ENCODE data around the gene TMEM212. TPM values are rescaled to one million over a fixed set of nuclear protein-coding genes. Genes with fewer than 3 reads are reported as not detected.

The TMEM212 gene
- total and polyA plus RNA-seq, 2 donors (not counting 1 experiment from before 2014, with no cell fraction given) = not detected

GRCh38 chr3:171822431-171823106 lies 20.6 kb upstream of the TMEM212 start:
- TF ChIP-seq EZH2 (IDR thresholded peaks at IDR 0.05; ENCODE audit: borderline replicate concordance, insufficient read depth, low read depth, low read length, poor library complexity, severe bottlenecking) (no peak), CTCF (IDR thresholded peaks at IDR 0.05) (no peak)
- Mint-ChIP-seq H3K27me3 (peaks cover 3% of the 10 kb centered on the region), H3K4me1 (no peaks in the 10 kb centered on the region), H3K27ac (no peak overlapping the region), H3K9me3 (ENCODE audit: insufficient read depth) (no peaks in the 10 kb centered on the region), H3K4me3 (no peak overlapping the region)
- intact Hi-C loops (cut with micrococcal nuclease) = no loop called here
- Histone ChIP-seq H3K9me3 (ENCODE audit: control extremely low read depth in 1 of 3, control insufficient read depth in 2 of 3, insufficient read depth in 1 of 3, low read length in 2 of 3) (no peaks in the 10 kb centered on the region), H3K4me2 (replicated peaks; ENCODE audit: low read depth, low read length, poor library complexity, severe bottlenecking) (no peak overlapping the region), H3K27ac (ENCODE audit: low read length in 2 of 2) (no peak overlapping the region), H3K36me3 (replicated peaks in 1 of 2; ENCODE audit: control extremely low read depth in 1 of 2, control insufficient read depth in 1 of 2, extremely low read depth in 1 of 2, insufficient read depth in 2 of 2, low read length in 1 of 2) (no peaks in the 10 kb centered on the region), H2AFZ (ENCODE audit: insufficient read depth, low read depth, low read length, poor library complexity, severe bottlenecking) (no peak overlapping the region), H3K4me1 (ENCODE audit: control insufficient read depth in 2 of 2, insufficient read depth in 2 of 2, low read length in 2 of 2) (no peaks in the 10 kb centered on the region), H3K79me2 (ENCODE audit: control insufficient read depth, insufficient read depth, low read length) (no peaks in the 10 kb centered on the region), H3K27me3 (replicated peaks in 1 of 4; ENCODE audit: control extremely low read depth in 1 of 4, control insufficient read depth in 3 of 4, insufficient read depth in 4 of 4, low read length in 3 of 4) (no peaks in the 10 kb centered on the region), H3K9ac (ENCODE audit: low read length) (no peak overlapping the region), H4K20me1 (ENCODE audit: control insufficient read depth, insufficient read depth, low read length, poor library complexity, severe bottlenecking) (no peaks in the 10 kb centered on the region), H3K4me3 (ENCODE audit: control extremely low read depth in 1 of 5, extremely low read depth in 1 of 5, insufficient read depth in 1 of 5, low read depth in 2 of 5, low read length in 4 of 5) (no peak overlapping the region)
- ChIA-PET CTCF (no interaction called here), POLR2A (no interaction called here)
- ATAC-seq (ENCODE audit: low read depth) (no peak), DNase-seq (no peak)
- WGBS (ENCODE audit: insufficient coverage) = 50% methylated on average over 2 of the region's 4 CpGs

GRCh38 chr3:171824116-171824515 lies 19.0 kb upstream of the TMEM212 start:
- DNase-seq (no peak), ATAC-seq (ENCODE audit: low read depth) (no peak)
- no peak for TF ChIP-seq EZH2 (IDR thresholded peaks at IDR 0.05; ENCODE audit: borderline replicate concordance, insufficient read depth, low read depth, low read length, poor library complexity, severe bottlenecking)
- TF ChIP-seq CTCF (IDR thresholded peaks at IDR 0.05) = no peak
- Histone ChIP-seq H4K20me1 (ENCODE audit: control insufficient read depth, insufficient read depth, low read length, poor library complexity, severe bottlenecking) (no peaks in the 10 kb centered on the region), H3K4me2 (replicated peaks; ENCODE audit: low read depth, low read length, poor library complexity, severe bottlenecking) (no peak overlapping the region), H3K9ac (ENCODE audit: low read length) (no peak overlapping the region), H3K27ac (ENCODE audit: low read length in 2 of 2) (no peak overlapping the region), H2AFZ (ENCODE audit: insufficient read depth, low read depth, low read length, poor library complexity, severe bottlenecking) (no peak overlapping the region), H3K27me3 (replicated peaks in 1 of 4; ENCODE audit: control extremely low read depth in 1 of 4, control insufficient read depth in 3 of 4, insufficient read depth in 4 of 4, low read length in 3 of 4) (no peaks in the 10 kb centered on the region), H3K9me3 (ENCODE audit: control extremely low read depth in 1 of 3, control insufficient read depth in 2 of 3, insufficient read depth in 1 of 3, low read length in 2 of 3) (no peaks in the 10 kb centered on the region), H3K4me1 (ENCODE audit: control insufficient read depth in 2 of 2, insufficient read depth in 2 of 2, low read length in 2 of 2) (no peaks in the 10 kb centered on the region), H3K79me2 (ENCODE audit: control insufficient read depth, insufficient read depth, low read length) (no peaks in the 10 kb centered on the region), H3K36me3 (replicated peaks in 1 of 2; ENCODE audit: control extremely low read depth in 1 of 2, control insufficient read depth in 1 of 2, extremely low read depth in 1 of 2, insufficient read depth in 2 of 2, low read length in 1 of 2) (no peaks in the 10 kb centered on the region), H3K4me3 (ENCODE audit: control extremely low read depth in 1 of 5, extremely low read depth in 1 of 5, insufficient read depth in 1 of 5, low read depth in 2 of 5, low read length in 4 of 5) (no peak overlapping the region)
- Mint-ChIP-seq H3K4me3 (no peak overlapping the region), H3K27me3 (peaks cover 3% of the 10 kb centered on the region), H3K27ac (no peak overlapping the region), H3K9me3 (ENCODE audit: insufficient read depth) (no peaks in the 10 kb centered on the region), H3K4me1 (no peaks in the 10 kb centered on the region)
- WGBS (ENCODE audit: insufficient coverage) = 73% methylated on average over 5 of the region's 6 CpGs
- intact Hi-C loops (cut with micrococcal nuclease) = no loop called here
- CTCF ChIA-PET = no interaction called here
- POLR2A ChIA-PET = no interaction called here
